Cardiac muscle cell (in vitro differentiated cells and primary cell): ENCODE results near the gene FILIP1. TPM values are rescaled to one million over a fixed set of nuclear protein-coding genes. Genes with fewer than 3 reads are reported as not detected.

Source experiments
- DNase-seq, 2 donors: peaks; one replicate each; pipeline versions ENCODE4 v3.0.0 to v3.0.0-alpha.2; 2010 to 2017; ENCODE audit warnings: low read depth in 1 of 2, low spot score in 1 of 2
- H3K27ac ChIP-seq: fragments of 200-600 bp; sonication (generic); 2 replicates; pipeline ENCODE4 v1.5.1; 2016
- H3K27me3 ChIP-seq: fragments of 200-600 bp; sonication (generic); 2 replicates; pipeline ENCODE4 v1.6.0; 2016; ENCODE audit warnings: control low read depth
- H3K36me3 ChIP-seq: fragments of 200-600 bp; sonication (generic); 2 replicates; pipeline ENCODE4 v1.5.1; 2016; ENCODE audit warnings: control low read depth
- H3K4me1 ChIP-seq: fragments of 200-600 bp; sonication (generic); 2 replicates; pipeline ENCODE4 v1.8.1; 2017; ENCODE audit warnings: low read depth, mild to moderate bottlenecking, mixed run types
- H3K4me3 ChIP-seq: fragments of 200-600 bp; sonication (generic); 2 replicates; pipeline ENCODE4 v1.5.1; 2016; ENCODE audit warnings: mild to moderate bottlenecking
- H3K9me3 ChIP-seq: fragments of 200-600 bp; sonication (generic); 2 replicates; pipeline ENCODE4 v1.5.1; 2017; ENCODE audit warnings: low read depth, mild to moderate bottlenecking, control low read depth
- CTCF ChIP-seq: IDR thresholded peaks from 2 replicates; pipeline ENCODE4 v1.5.1; 2012; ENCODE audit warnings: low read depth, mild to moderate bottlenecking, low read length
- polyA plus RNA-seq: library from polyadenylated mRNA; unstranded; fragments of >200 nt; fragmentation: Nextera tagmentation; extraction: Ambion mirVana; gene quantifications from 2 replicates; pipeline ENCODE4 v1.2.1, GENCODE V29; 2016
- total RNA-seq: library from RNA; depleted of rRNA; stranded (reverse); fragments of >200 nt; gene quantifications from 2 replicates; pipeline ENCODE4 v1.2.3, GENCODE V29; 2016

FILIP1 gene
- total and polyA plus RNA-seq, 2 experiments from 2014 or later = 64.8 to 107 TPM

- Histone ChIP-seq H3K27me3 (no peaks in the 10 kb centered on the region), H3K27ac (peak overlapping the region; percentile 77), H3K4me3 (no peak overlapping the region), H3K9me3 (no peaks in the 10 kb centered on the region), H3K36me3 (no peaks in the 10 kb centered on the region), H3K4me1 (peaks cover 33% of the 10 kb centered on the region)
- peak in 1 of 2 donors; percentile 33 for DNase-seq
- no peak for TF ChIP-seq CTCF
Observed at GRCh38 chr6:75430631-75431325, 62.8 kb downstream of the FILIP1 start.

- no peak overlapping the region for H3K4me3 ChIP-seq
- no peak for TF ChIP-seq CTCF
Observed at GRCh38 chr6:75429061-75429703, 64.4 kb downstream of the FILIP1 start.

GRCh38 chr6:75428204-75428603 lies 65.4 kb downstream of the FILIP1 start:
- Histone ChIP-seq H3K9me3 (no peaks in the 10 kb centered on the region), H3K27me3 (no peaks in the 10 kb centered on the region), H3K36me3 (no peaks in the 10 kb centered on the region), H3K4me1 (peaks cover 33% of the 10 kb centered on the region), H3K27ac (peak overlapping the region; percentile 54), H3K4me3 (no peak overlapping the region)
- no peak for DNase-seq
- TF ChIP-seq CTCF = no peak

More at GRCh38 chr6:75429061-75429703, 64.4 kb downstream of the FILIP1 start:
- peak in 1 of 2 donors; percentile 40 for DNase-seq
- Histone ChIP-seq H3K9me3 (no peaks in the 10 kb centered on the region), H3K27ac (peak overlapping the region; percentile 61), H3K27me3 (no peaks in the 10 kb centered on the region), H3K36me3 (no peaks in the 10 kb centered on the region), H3K4me1 (peaks cover 33% of the 10 kb centered on the region)

- Histone ChIP-seq H3K27ac (peak overlapping the region; percentile 54), H3K27me3 (no peaks in the 10 kb centered on the region), H3K4me1 (peaks cover 30% of the 10 kb centered on the region), H3K36me3 (no peaks in the 10 kb centered on the region), H3K4me3 (no peak overlapping the region), H3K9me3 (no peaks in the 10 kb centered on the region)
- no peak for TF ChIP-seq CTCF
- DNase-seq = no peak
Observed at GRCh38 chr6:75427329-75427728, 66.3 kb downstream of the FILIP1 start.

GRCh38 chr6:75424618-75425548 lies 68.7 kb downstream of the FILIP1 start:
- no peaks in the 10 kb centered on the region for H3K36me3 ChIP-seq
- H3K27me3 ChIP-seq = no peaks in the 10 kb centered on the region
- H3K27ac ChIP-seq = no peak overlapping the region
- DNase-seq = no peak
- peaks cover 12% of the 10 kb centered on the region for H3K4me1 ChIP-seq
- H3K4me3 ChIP-seq = no peak overlapping the region
- TF ChIP-seq CTCF = no peak
- H3K9me3 ChIP-seq = no peaks in the 10 kb centered on the region
